HG02981 (cell line): Measurements from ENCODE around the gene SENP5.

Experiments used
- ATAC-seq: cut with Tn5 transposase; IDR thresholded peaks from one replicate; pipeline ENCODE4 v1.9.1; 2021; ENCODE audit warnings: mild to moderate bottlenecking, moderate library complexity; ENCODE audit not compliant: unreplicated experiment

SENP5 gene

GRCh38 chr3:196886144-196886543 is 18.4 kb downstream of the SENP5 start:
- no peak for ATAC-seq

GRCh38 chr3:196889844-196890708 is 22.4 kb downstream of the SENP5 start:
- no peak for ATAC-seq

DNA sequence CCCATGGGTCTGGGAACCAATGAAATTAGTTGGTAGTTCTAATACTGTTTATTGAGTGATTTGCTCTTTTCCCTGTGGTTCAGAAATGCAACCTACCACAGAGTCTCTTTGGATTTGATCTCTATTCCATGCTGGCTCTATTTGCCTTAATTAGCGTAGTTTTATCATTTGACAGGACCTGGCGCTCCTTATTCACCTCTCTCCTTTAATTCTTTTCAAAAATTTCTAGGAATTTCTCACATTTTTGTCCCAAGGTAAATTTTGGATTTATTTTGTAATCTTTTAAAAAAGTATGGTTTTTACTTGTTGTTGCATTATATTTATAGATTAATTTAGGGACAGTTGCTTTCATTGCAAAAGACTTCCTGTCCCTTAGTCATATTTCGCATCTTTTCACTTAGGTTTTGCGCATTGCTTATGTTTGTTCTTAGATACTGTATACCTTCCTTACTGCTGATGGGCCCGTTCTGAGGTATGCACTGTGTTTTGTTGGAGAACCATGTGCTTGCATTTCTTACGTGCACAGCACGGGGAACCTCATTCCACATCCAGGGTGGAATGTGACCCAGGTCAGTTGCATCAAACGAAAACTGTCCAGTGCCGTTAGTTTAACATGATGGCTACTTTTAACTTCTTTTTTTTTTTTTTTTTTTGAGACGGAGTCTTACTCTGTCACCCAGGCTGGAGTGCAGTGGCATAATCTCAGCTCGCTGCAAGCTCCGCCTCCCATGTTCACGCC is 27.0 kb downstream of the SENP5 start:
- no peak for ATAC-seq

- ATAC-seq = no peak
Measured at GRCh38 chr3:196896229-196896628, 28.5 kb downstream of the SENP5 start.

- ATAC-seq = no peak
Measured at GRCh38 chr3:196901768-196902167, 34.0 kb downstream of the SENP5 start.

GRCh38 chr3:196902296-196902695 is 34.6 kb downstream of the SENP5 start:
- no peak for ATAC-seq

- no peak for ATAC-seq
Measured at GRCh38 chr3:196903740-196904139, 36.0 kb downstream of the SENP5 start.

- no peak for ATAC-seq
Measured at GRCh38 chr3:196914866-196915265, 47.1 kb downstream of the SENP5 start.

- ATAC-seq = no peak
Measured at GRCh38 chr3:196915375-196915774, 47.7 kb downstream of the SENP5 start.

DNA sequence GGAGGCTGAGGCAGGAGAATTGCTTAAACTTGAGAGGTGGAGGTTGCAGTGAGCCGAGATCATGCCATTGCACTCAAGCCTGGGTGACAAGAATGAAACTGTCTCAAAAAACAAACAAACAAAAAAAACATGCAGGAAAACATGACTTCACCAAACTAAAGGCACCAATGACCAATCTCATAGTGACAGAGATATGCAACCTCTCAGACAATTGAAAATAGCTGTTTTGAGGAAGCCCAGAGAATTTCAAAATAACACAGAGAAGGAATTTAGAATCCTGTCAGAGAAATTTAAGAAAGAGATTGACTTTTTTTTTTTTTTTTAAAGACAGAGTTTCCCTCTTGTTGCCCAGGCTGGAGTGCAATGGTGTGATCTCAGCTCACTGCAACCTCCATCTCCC is 48.5 kb downstream of the SENP5 start:
- no peak for ATAC-seq

DNA sequence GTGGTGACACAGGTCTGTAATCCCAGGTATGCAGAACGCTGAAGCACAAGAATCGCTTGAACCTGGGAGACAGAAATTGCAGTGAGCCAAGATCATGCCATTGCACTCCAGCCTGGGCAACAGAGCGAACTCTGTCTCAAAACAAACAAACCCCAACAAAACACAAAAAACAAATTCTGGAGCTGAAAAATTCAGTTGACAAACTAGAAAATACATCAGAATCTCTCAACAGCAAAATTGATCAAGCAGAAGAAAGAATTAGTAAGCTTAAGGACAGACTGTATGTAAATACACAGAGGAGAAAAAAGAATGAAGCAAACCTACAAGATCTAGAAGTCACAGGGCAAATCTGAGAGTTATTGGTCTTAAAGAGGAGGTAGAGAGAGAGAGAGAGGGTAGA is 49.3 kb downstream of the SENP5 start:
- ATAC-seq = no peak

DNA sequence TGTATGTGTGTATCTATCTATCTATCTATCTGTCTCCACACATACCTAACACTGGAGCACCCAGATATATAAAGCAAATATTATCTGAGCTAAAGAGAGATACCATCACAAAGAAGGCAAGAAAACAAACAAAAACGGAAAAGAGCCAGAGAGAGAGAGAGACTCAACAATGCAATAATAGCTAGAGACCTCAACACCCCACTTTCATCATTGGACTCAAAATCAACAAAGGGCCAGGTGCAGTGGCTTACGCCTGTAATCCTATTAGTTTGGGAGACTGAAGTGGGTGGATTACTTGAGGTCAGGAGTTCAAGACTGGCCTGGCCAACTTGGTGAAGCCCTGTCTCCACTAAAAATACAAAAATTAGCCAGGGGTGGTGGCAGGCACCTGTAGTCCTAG is 51.2 kb downstream of the SENP5 start:
- no peak for ATAC-seq

DNA sequence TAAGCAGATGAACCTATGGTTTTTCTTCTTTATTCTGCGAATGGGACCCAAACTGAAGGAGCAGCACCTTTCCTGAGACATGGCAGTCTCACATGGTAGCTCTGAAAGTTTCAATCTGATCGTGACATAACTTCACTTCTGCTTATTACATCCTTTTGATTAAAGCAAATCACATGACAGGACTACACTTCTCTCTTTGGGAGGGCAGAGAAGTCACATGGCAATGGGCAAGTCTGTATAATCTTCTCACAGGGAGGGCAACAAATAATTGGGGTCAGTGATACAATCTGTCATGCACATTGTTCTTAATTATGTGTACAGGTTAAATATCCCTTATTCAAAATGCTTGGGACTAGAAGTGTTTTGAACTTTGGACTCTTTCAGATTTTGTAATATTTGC is 53.0 kb downstream of the SENP5 start:
- ATAC-seq = no peak

DNA sequence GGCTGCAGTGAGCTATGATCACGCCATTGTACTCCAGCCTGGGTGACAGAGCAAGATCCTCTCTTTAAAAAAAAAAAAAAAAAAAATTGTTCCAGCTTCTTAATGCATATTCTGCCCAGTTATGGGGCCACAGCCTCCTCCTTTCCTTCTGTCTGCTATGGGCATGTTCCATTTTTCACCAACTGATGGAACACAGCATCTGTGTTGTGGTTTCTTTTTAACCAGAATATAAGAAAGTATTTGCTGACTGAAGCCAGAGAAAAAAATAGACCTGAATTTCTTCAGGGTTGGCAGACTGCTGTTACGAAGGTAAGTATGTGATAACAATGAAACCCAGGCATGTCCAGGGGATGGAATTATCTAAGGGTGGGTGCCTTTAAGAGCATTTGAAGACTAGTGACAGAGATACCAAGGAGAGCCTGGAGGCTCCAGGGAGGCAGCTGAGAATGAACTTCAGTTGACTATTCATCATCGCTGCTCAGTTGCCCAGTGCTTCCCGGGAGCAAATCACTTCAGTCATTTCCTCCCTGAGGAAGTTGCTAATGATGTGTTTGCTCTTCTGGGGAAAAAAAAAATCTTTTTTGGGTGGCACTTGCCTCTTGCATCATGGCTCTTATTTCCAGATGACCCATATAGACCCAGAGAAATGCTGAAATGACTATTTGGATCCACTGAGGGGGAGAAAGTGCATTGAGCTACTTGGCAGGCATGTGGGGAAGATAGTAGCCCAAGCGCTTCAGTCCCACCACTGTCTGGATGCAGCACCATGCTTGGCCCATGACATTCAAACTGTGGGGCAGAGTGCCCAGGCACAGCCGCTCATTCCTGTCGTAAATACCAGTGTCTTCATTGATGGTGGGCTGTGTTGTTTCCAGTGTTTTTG is 60.1 kb downstream of the SENP5 start:
- no peak for ATAC-seq

DNA sequence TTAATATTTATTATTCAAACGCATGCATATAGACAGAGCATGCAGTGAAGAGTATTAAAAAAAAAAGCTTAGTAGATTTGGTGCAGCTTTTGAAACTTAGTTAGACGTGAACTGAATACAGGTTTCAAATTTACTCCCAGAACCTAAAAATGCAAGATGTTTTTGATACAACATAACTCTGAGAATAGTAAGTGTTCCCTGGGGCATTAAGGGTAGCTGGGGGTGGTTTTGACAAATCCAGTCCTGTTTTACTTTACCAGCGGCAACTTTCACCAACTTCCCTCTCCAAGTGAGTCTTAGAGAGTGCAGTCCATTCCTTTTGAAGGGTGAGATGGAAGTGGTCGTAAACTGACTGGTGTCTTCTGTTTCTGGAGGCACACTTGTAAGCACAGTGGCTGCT is 63.4 kb downstream of the SENP5 start:
- ATAC-seq = no peak

- ATAC-seq = no peak
Measured at GRCh38 chr3:196931828-196932587, 64.3 kb downstream of the SENP5 start.

DNA sequence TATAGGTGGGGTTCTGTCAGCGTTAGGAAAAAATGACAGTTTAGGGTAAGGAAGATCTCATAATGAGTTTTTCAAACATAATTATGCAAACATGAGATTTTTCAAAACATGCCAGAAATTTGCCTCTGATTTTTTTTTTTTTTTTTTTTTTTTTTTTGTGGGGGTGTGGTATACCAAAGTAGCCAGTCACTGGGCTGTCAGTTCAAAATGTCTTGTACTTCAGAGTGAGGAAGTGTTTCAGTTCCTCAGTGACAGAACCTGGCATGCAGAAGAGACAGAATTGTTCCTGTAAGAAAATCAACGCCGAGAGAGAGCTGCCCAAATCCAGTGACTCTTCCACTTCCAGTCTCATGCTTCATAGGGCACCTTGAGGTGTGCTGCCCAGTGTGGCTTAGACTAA is 64.9 kb downstream of the SENP5 start:
- no peak for ATAC-seq

DNA sequence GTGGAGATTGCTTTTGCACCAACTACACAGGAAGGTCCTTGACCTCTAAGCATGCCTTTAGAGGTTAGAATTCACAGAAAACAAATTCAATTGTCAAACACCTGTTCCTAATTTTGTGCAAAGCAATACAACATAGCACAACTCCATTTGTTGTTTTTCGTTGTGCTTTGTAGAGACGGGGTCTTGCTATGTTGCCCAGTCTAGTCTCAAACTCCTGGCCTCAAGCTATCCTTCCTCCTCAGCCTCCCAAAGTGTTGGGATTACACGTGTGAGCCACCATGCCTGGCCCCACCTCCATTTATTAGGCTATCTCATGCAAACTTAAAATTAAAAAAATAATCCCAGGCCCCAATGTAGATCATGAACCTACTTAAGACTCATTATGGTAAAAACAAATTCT is 68.6 kb downstream of the SENP5 start:
- no peak for ATAC-seq

DNA sequence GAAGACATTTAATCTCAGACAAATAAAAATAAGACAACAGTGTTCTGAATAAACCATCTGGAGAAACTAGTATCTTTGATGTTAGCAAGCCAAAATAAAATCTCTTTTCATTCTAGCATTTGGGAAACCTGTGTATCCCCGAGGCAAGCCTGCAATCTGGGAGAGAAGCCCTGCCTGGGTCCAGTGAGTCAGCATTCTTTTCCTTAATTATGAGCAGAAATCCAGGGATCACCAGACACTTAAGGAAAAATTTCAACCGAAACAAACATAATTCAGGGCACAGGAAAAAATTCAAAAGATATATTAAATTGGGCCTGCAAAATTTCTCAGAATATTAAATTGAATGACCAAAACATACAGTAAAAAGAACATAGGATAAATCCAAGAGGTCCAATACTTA is 70.4 kb downstream of the SENP5 start:
- no peak for ATAC-seq

DNA sequence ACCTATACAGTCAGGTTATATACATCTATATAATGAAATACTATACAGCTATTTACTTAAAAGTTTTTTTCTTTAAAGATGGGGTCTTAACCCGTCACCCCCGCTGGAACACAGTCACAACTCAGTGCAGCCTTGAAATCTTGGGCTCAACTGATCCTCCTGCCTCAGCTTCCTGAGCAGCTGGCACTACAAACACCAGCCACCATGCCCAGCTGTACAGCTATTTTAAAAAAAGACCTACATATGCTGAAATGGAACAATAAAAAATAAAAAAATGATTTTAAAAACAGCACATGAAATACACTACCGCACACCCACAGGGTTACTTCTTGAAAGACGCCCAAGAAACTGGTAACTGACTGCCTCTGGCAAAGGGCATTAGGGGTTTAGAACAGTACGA is 70.9 kb downstream of the SENP5 start:
- ATAC-seq = no peak
